NCI-H510A (cell line): ENCODE data around the gene RRAGC.
A peak's percentile ranks its signal among the peaks of the same experiment; 100 is the strongest.

ENCODE experiments used
- DNase-seq: peaks from one replicate; lab custom pipeline; 2025; lab: John Stamatoyannopoulos, UW

RRAGC gene

GRCh38 chr1:38859561-38860453, at the start of gene RRAGC:
Gene RRAGC, minus strand, starts transcription at chr1:38859772. Its CDS starts 126 bp downstream, at chr1:38859646.
- peak; percentile 100 for DNase-seq

- no peak for DNase-seq
Measured at GRCh38 chr1:38908821-38909220, 49.2 kb upstream of the RRAGC start.

- no peak for DNase-seq
Measured at GRCh38 chr1:38905985-38906384, 46.4 kb upstream of the RRAGC start.

- no peak for DNase-seq
Measured at GRCh38 chr1:38899560-38899959, 40.0 kb upstream of the RRAGC start.

- DNase-seq = no peak
Measured at GRCh38 chr1:38898653-38899230, 39.2 kb upstream of the RRAGC start.

GRCh38 chr1:38896169-38896568, 36.6 kb upstream of the RRAGC start:
- no peak for DNase-seq

- DNase-seq = no peak
Measured at GRCh38 chr1:38892976-38893375, 33.4 kb upstream of the RRAGC start.

GRCh38 chr1:38891753-38892152, 32.2 kb upstream of the RRAGC start:
- peak; percentile 46 for DNase-seq

- no peak for DNase-seq
Measured at GRCh38 chr1:38889589-38889988, 30.0 kb upstream of the RRAGC start.

- no peak for DNase-seq
Measured at GRCh38 chr1:38888423-38889333, 29.1 kb upstream of the RRAGC start.

- no peak for DNase-seq
Measured at GRCh38 chr1:38885092-38885491, 25.5 kb upstream of the RRAGC start.

GRCh38 chr1:38881487-38881886, 21.9 kb upstream of the RRAGC start, which contains the start of gene GJA9:
Gene GJA9, minus strand, starts transcription at chr1:38881587. Its CDS starts 5,489 bp downstream, at chr1:38876098.
- no peak for DNase-seq

- no peak for DNase-seq
Measured at GRCh38 chr1:38875811-38876210, 16.2 kb upstream of the RRAGC start.

GRCh38 chr1:38873027-38873969, 13.7 kb upstream of the RRAGC start, which contains the start of gene MYCBP:
Gene MYCBP, minus strand, starts transcription at chr1:38873348. Its CDS starts 43 bp downstream, at chr1:38873305.
- DNase-seq = peak; percentile 100

GRCh38 chr1:38872401-38873026, 12.9 kb upstream of the RRAGC start:
- DNase-seq = peak; percentile 61

- no peak for DNase-seq
Measured at GRCh38 chr1:38870996-38871395, 11.4 kb upstream of the RRAGC start.

GRCh38 chr1:38867208-38867607, 7.6 kb upstream of the RRAGC start:
- no peak for DNase-seq

GRCh38 chr1:38865112-38865715, 5.6 kb upstream of the RRAGC start:
- DNase-seq = no peak

GRCh38 chr1:38860454-38860795, 853 bp upstream of the RRAGC start:
- peak; percentile 62 for DNase-seq
